Peyer's patch (tissue), 4 donors: ENCODE data around the gene CABYR.
A peak's percentile ranks its signal among the peaks of the same experiment; 100 is the strongest.

Source experiments
- POLR2A ChIP-seq, 2 donors: fragments of 450-650 bp; IDR thresholded peaks; one replicate each; pipeline ENCODE4 v1.5.1; 2017; ENCODE audit warnings: antibody characterized with exemption in 2 of 2, mild to moderate bottlenecking in 2 of 2, moderate library complexity in 2 of 2
- TF ChIP-seq, protein P1 (sequence below), 6 experiments: fragments of 450-650 bp in 4 of 6; fragments of 200-600 bp in 2 of 6; sonication (generic) in 1 of 6; IDR thresholded peaks; one replicate each; pipeline ENCODE4 v1.5.1; 2017 to 2019; ENCODE audit warnings: antibody characterized with exemption in 6 of 6, mild to moderate bottlenecking in 3 of 6, moderate library complexity in 1 of 6

DNA sequence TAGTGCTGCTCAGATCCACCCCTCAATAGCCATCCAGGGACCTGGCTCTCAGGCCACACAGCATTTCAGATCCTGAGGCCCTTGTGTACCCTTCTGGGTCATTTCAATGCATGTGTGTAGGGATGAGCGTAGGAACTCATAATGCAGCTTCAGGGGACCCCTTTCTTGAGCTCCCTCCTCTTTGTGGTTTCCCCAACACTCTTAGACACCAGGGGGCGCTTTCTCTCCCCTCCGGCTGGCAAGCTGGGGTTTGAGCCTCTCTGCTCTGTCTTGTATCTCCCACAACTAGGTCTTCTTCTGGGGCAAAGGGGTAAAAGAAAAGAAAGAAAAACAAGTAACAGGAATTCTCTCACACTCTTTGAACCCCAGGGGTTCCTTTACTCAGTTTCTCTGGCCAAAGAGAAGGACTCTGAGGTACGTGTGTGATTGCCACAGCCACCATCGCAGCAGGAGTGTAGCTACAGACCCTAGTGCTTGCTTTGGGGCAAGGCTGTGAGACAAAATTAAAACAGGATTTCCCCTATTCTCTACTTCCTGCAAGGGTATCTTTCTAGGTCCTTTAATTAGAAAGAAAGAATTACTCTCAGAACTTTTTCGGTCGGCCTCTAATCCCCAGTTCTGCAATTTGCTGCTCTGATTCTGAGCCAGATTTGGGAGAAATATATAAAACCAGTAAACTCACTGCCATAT is 38.0 kb downstream of the CABYR start:
- TF ChIP-seq POLR2A (IDR thresholded peaks at IDR 0.05), result no peak
- TF ChIP-seq, protein P1, sequence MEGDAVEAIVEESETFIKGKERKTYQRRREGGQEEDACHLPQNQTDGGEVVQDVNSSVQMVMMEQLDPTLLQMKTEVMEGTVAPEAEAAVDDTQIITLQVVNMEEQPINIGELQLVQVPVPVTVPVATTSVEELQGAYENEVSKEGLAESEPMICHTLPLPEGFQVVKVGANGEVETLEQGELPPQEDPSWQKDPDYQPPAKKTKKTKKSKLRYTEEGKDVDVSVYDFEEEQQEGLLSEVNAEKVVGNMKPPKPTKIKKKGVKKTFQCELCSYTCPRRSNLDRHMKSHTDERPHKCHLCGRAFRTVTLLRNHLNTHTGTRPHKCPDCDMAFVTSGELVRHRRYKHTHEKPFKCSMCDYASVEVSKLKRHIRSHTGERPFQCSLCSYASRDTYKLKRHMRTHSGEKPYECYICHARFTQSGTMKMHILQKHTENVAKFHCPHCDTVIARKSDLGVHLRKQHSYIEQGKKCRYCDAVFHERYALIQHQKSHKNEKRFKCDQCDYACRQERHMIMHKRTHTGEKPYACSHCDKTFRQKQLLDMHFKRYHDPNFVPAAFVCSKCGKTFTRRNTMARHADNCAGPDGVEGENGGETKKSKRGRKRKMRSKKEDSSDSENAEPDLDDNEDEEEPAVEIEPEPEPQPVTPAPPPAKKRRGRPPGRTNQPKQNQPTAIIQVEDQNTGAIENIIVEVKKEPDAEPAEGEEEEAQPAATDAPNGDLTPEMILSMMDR (IDR thresholded peaks at IDR 0.05), result peak in 4 of 6 experiments; percentile 56 to 70 (median 64)
